Common myeloid progenitor, CD34-positive (primary cell): Measurements from ENCODE around the gene MKRN1.
A peak's percentile ranks its signal among the peaks of the same experiment; 100 is the strongest.

ENCODE experiments used
- CTCF ChIA-PET: fragments of 350-600 bp; sonication (Branson Sonifier 250); formaldehyde crosslinking; loops from one replicate; lab custom pipeline; 2021; ENCODE audit warnings: antibody characterized with exemption; lab: Charles Lee
- POLR2A ChIA-PET: fragments of 350-600 bp; sonication (Branson Sonifier 250); formaldehyde crosslinking; loops from one replicate; lab custom pipeline; 2021; ENCODE audit warnings: antibody characterized with exemption; lab: Charles Lee
- DNase-seq, 3 donors: peaks; one replicate each; pipeline versions ENCODE4 v3.0.0 to v3.0.0-alpha.2; 2013
- H3K27ac ChIP-seq, 2 experiments: 1 replicate in 1 of 2; 2 replicates in 1 of 2; pipeline ENCODE4 v1.7.0; 2013; ENCODE audit warnings: inconsistent platforms in 2 of 2, low read length in 2 of 2, mild to moderate bottlenecking in 2 of 2, low read depth in 1 of 2, moderate library complexity in 1 of 2; ENCODE audit not compliant: severe bottlenecking in 2 of 2, insufficient read depth in 1 of 2, poor library complexity in 1 of 2
- H3K27me3 ChIP-seq, 5 experiments: replicated peaks in 2 of 5; 1 replicate in 3 of 5; 2 replicates in 2 of 5; pipeline versions ENCODE4 v1.6.1 to v1.7.0; 2013; ENCODE audit warnings: low read length in 4 of 5, mild to moderate bottlenecking in 2 of 5, moderate library complexity in 2 of 5, inconsistent platforms in 1 of 5; ENCODE audit not compliant: insufficient read depth in 5 of 5, control insufficient read depth in 4 of 5
- H3K36me3 ChIP-seq, 4 experiments: 1 replicate in 2 of 4; 2 replicates in 2 of 4; pipeline versions ENCODE4 v1.6.1 to v1.7.0; 2013; ENCODE audit warnings: low read length in 3 of 4, control low read depth in 1 of 4, mild to moderate bottlenecking in 1 of 4; ENCODE audit not compliant: control insufficient read depth in 4 of 4, insufficient read depth in 4 of 4
- H3K4me1 ChIP-seq, 4 experiments: 1 replicate in 3 of 4; 2 replicates in 1 of 4; pipeline versions ENCODE4 v1.6.1 to v1.7.1; 2013; ENCODE audit warnings: low read length in 3 of 4, mild to moderate bottlenecking in 3 of 4, control low read depth in 1 of 4, inconsistent platforms in 1 of 4, moderate library complexity in 1 of 4; ENCODE audit not compliant: control insufficient read depth in 4 of 4, insufficient read depth in 4 of 4; ENCODE audit errors: control extremely low read depth in 1 of 4
- H3K4me3 ChIP-seq, 7 experiments: 1 replicate in 4 of 7; 2 replicates in 3 of 7; pipeline versions ENCODE4 v1.5.1 to v1.7.0; 2013; ENCODE audit warnings: mild to moderate bottlenecking in 7 of 7, low read length in 6 of 7, moderate library complexity in 6 of 7, inconsistent platforms in 2 of 7, low read depth in 2 of 7, control low read depth in 1 of 7; ENCODE audit not compliant: insufficient read depth in 4 of 7, control insufficient read depth in 1 of 7; ENCODE audit errors: extremely low read depth in 1 of 7
- H3K9me3 ChIP-seq, 5 experiments: 1 replicate in 4 of 5; 2 replicates in 1 of 5; pipeline versions ENCODE4 v1.6.1 to v1.7.1; 2013; ENCODE audit warnings: low read length in 4 of 5, mild to moderate bottlenecking in 2 of 5, inconsistent platforms in 1 of 5, low read depth in 1 of 5, moderate library complexity in 1 of 5; ENCODE audit not compliant: control insufficient read depth in 4 of 5, insufficient read depth in 2 of 5; ENCODE audit errors: control extremely low read depth in 1 of 5
- WGBS: methylation state at CpG from one replicate; pipeline ENCODE4 v1.1.5; 2013; ENCODE audit not compliant: insufficient coverage; 5-methylcytosine and 5-hydroxymethylcytosine counted together

The MKRN1 gene

GRCh38 chr7:140441519-140441918 lies 37.8 kb downstream of the MKRN1 start:
- H3K4me3 ChIP-seq: no peak overlapping the region
- no peak for DNase-seq
- no peaks in the 10 kb centered on the region for H3K4me1 ChIP-seq
- ChIA-PET CTCF (no interaction called here), POLR2A (no interaction called here)
- H3K9me3 ChIP-seq: no peaks in the 10 kb centered on the region
- no CpG with 5 or more reads among the region's 2 CpGs for WGBS
- H3K27ac ChIP-seq: no peak overlapping the region
- H3K36me3 ChIP-seq: no peaks in the 10 kb centered on the region
- peaks cover 0 to under 1% (median 0%) of the 10 kb centered on the region in 5 experiments for H3K27me3 ChIP-seq

GRCh38 chr7:140440593-140440992 lies 38.7 kb downstream of the MKRN1 start:
- H3K9me3 ChIP-seq: peaks cover 0 to under 1% (median 0%) of the 10 kb centered on the region in 5 experiments
- CTCF ChIA-PET: no interaction called here
- 96% methylated on average over 3 of the region's 3 CpGs for WGBS
- H3K4me1 ChIP-seq: no peaks in the 10 kb centered on the region
- DNase-seq: no peak
- H3K27me3 ChIP-seq: peaks cover 0 to 6% (median 0%) of the 10 kb centered on the region in 5 experiments
- H3K4me3 ChIP-seq: no peak overlapping the region
- H3K36me3 ChIP-seq: no peaks in the 10 kb centered on the region
- POLR2A ChIA-PET: no interaction called here
- H3K27ac ChIP-seq: no peak overlapping the region

GRCh38 chr7:140439359-140439758 lies 39.9 kb downstream of the MKRN1 start:
- Histone ChIP-seq H3K4me1 (peaks cover 0 to 3% (median under 1%) of the 10 kb centered on the region in 4 experiments), H3K27me3 (peaks cover 0 to 13% (median 0%) of the 10 kb centered on the region in 5 experiments), H3K36me3 (no peaks in the 10 kb centered on the region), H3K27ac (no peak overlapping the region), H3K4me3 (no peak overlapping the region), H3K9me3 (peaks cover 0 to 3% (median 0%) of the 10 kb centered on the region in 5 experiments)
- ChIA-PET CTCF (interaction anchor here (0.8 to 1.9 kb wide), 3 partner anchors 10 to 12 kb away, joined by 3 to 4 read pairs (median 3); no protein-coding TSS in a partner anchor), POLR2A (no interaction called here)
- WGBS: 100% methylated on average over 2 of the region's 3 CpGs
- no peak for DNase-seq

GRCh38 chr7:140435252-140435895 lies 43.9 kb downstream of the MKRN1 start:
- POLR2A ChIA-PET: no interaction called here
- no peak overlapping the region for H3K27ac ChIP-seq
- H3K9me3 ChIP-seq: peaks cover 0 to 3% (median 0%) of the 10 kb centered on the region in 5 experiments
- 61% methylated on average over 33 of the region's 51 CpGs for WGBS
- H3K36me3 ChIP-seq: no peaks in the 10 kb centered on the region
- H3K4me3 ChIP-seq: peak overlapping the region in 3 of 7 experiments; percentile 26 to 45 (median 33)
- CTCF ChIA-PET: interaction anchor here (1.2 to 1.9 kb wide), 2 partner anchors 8 to 10 kb away, joined by 3 to 4 read pairs; no protein-coding TSS in a partner anchor
- peaks cover 0 to 13% (median 0%) of the 10 kb centered on the region in 5 experiments for H3K27me3 ChIP-seq
- H3K4me1 ChIP-seq: peaks cover 0 to 3% (median under 1%) of the 10 kb centered on the region in 4 experiments
- DNase-seq: peak in 1 of 3 donors; percentile 8

- DNase-seq: no peak
- Histone ChIP-seq H3K4me3 (no peak overlapping the region), H3K36me3 (no peaks in the 10 kb centered on the region), H3K27ac (no peak overlapping the region), H3K4me1 (peaks cover 0 to 3% (median under 1%) of the 10 kb centered on the region in 4 experiments), H3K27me3 (peaks cover 0 to 13% (median 0%) of the 10 kb centered on the region in 5 experiments), H3K9me3 (peaks cover 0 to 3% (median 0%) of the 10 kb centered on the region in 5 experiments)
- 100% methylated on average over 1 of the region's 3 CpGs for WGBS
- CTCF ChIA-PET: interaction anchor here (1.9 kb wide), 1 partner anchor 10 kb away, joined by 3 read pairs; no protein-coding TSS in a partner anchor
- POLR2A ChIA-PET: no interaction called here
Observed at GRCh38 chr7:140433396-140433795, 45.9 kb downstream of the MKRN1 start.

GRCh38 chr7:140426130-140426529 lies 53.2 kb downstream of the MKRN1 start:
- DNase-seq: no peak
- CTCF ChIA-PET: interaction anchor here (1.6 kb wide), 1 partner anchor 12 kb away, joined by 3 read pairs; no protein-coding TSS in a partner anchor
- POLR2A ChIA-PET: no interaction called here
- Histone ChIP-seq H3K4me1 (no peaks in the 10 kb centered on the region), H3K4me3 (no peak overlapping the region), H3K27me3 (no peaks in the 10 kb centered on the region), H3K27ac (no peak overlapping the region), H3K36me3 (no peaks in the 10 kb centered on the region), H3K9me3 (no peaks in the 10 kb centered on the region)
- 100% methylated on average over 5 of the region's 6 CpGs for WGBS

GRCh38 chr7:140425718-140426117 lies 53.6 kb downstream of the MKRN1 start:
- no peak overlapping the region for H3K4me3 ChIP-seq
- ChIA-PET POLR2A (no interaction called here), CTCF (interaction anchor here (1.2 to 1.6 kb wide), 2 partner anchors 10 to 12 kb away, joined by 3 to 4 read pairs; no protein-coding TSS in a partner anchor)
- H3K27me3 ChIP-seq: no peaks in the 10 kb centered on the region
- H3K9me3 ChIP-seq: no peaks in the 10 kb centered on the region
- H3K4me1 ChIP-seq: no peaks in the 10 kb centered on the region
- no peaks in the 10 kb centered on the region for H3K36me3 ChIP-seq
- H3K27ac ChIP-seq: no peak overlapping the region
- WGBS: over 99% methylated on average over 12 of the region's 12 CpGs
- DNase-seq: no peak
